ENCODE data around the gene TPCN1.
A peak's percentile ranks its signal among the peaks of the same experiment; 100 is the strongest.

Gene TPCN1

GRCh38 chr12:113222730-113223531, 1.7 kb downstream of the TPCN1 start:
- Histone ChIP-seq H3K27ac (ENCODE audit: low read depth, low read length) (peak overlapping the region; percentile 85), H3K36me3 (ENCODE audit: low read length) (no peaks in the 10 kb centered on the region; the same call in 1 of the 2 replicates), H3F3A (ENCODE audit: insufficient read depth) (peaks cover 44% of the 10 kb centered on the region), H3K79me2 (ENCODE audit: insufficient read depth, low read length) (peaks cover 33% of the 10 kb centered on the region), H3K4me3 (ENCODE audit: insufficient read depth, low read length, poor library complexity, severe bottlenecking) (peak overlapping the region; percentile 81), H4K20me1 (ENCODE audit: low read depth, low read length) (no peaks in the 10 kb centered on the region), H2AFZ (ENCODE audit: low read depth, low read length, severe bottlenecking) (no peak overlapping the region), H3K9ac (ENCODE audit: low read length) (peak overlapping the region; percentile 97), H3K9me3 (ENCODE audit: insufficient read depth, low read length) (no peaks in the 10 kb centered on the region), H3K9me2 (replicated peaks; ENCODE audit: insufficient read depth, low read length) (no peaks in the 10 kb centered on the region), H3K27me3 (ENCODE audit: low read length) (no peaks in the 10 kb centered on the region), H3K4me2 (ENCODE audit: low read depth, low read length, poor library complexity, severe bottlenecking) (peak overlapping the region; percentile 77)
- TF ChIP-seq CTCF (IDR thresholded peaks at IDR 0.05; ENCODE audit: insufficient read depth, low read length, poor library complexity, severe bottlenecking) = no peak
- TF ChIP-seq EZH2phosphoT487 (conservative IDR thresholded peaks at IDR 0.05; ENCODE audit: low read length) = no peak

GRCh38 chr12:113224955-113225354, 3.7 kb downstream of the TPCN1 start:
- Histone ChIP-seq H3K4me3 (ENCODE audit: insufficient read depth, low read length, poor library complexity, severe bottlenecking) (no peak overlapping the region), H3K9me3 (ENCODE audit: insufficient read depth, low read length) (no peaks in the 10 kb centered on the region), H3K9me2 (replicated peaks; ENCODE audit: insufficient read depth, low read length) (no peaks in the 10 kb centered on the region), H3K27me3 (ENCODE audit: low read length) (no peaks in the 10 kb centered on the region), H3K36me3 (ENCODE audit: low read length) (no peaks in the 10 kb centered on the region; the same call in 1 of the 2 replicates), H3K4me2 (ENCODE audit: low read depth, low read length, poor library complexity, severe bottlenecking) (no peak overlapping the region), H3K79me2 (ENCODE audit: insufficient read depth, low read length) (peaks cover 31% of the 10 kb centered on the region), H2AFZ (ENCODE audit: low read depth, low read length, severe bottlenecking) (no peak overlapping the region), H3K9ac (ENCODE audit: low read length) (no peak overlapping the region), H3F3A (ENCODE audit: insufficient read depth) (peaks cover 38% of the 10 kb centered on the region), H3K27ac (ENCODE audit: low read depth, low read length) (peak overlapping the region; percentile 85), H4K20me1 (ENCODE audit: low read depth, low read length) (no peaks in the 10 kb centered on the region)
- TF ChIP-seq CTCF (IDR thresholded peaks at IDR 0.05; ENCODE audit: insufficient read depth, low read length, poor library complexity, severe bottlenecking) = no peak
- TF ChIP-seq EZH2phosphoT487 (conservative IDR thresholded peaks at IDR 0.05; ENCODE audit: low read length) = no peak

GRCh38 chr12:113226696-113227568, 5.7 kb downstream of the TPCN1 start:
- Histone ChIP-seq H4K20me1 (ENCODE audit: low read depth, low read length) (no peaks in the 10 kb centered on the region), H3K36me3 (ENCODE audit: low read length) (peaks cover 11% of the 10 kb centered on the region), H3K4me2 (ENCODE audit: low read depth, low read length, poor library complexity, severe bottlenecking) (no peak overlapping the region), H3K4me3 (ENCODE audit: insufficient read depth, low read length, poor library complexity, severe bottlenecking) (no peak overlapping the region), H3K27ac (ENCODE audit: low read depth, low read length) (peak overlapping the region; percentile 19; the same call in 1 of the 2 replicates), H3K27me3 (ENCODE audit: low read length) (no peaks in the 10 kb centered on the region), H3K9me2 (replicated peaks; ENCODE audit: insufficient read depth, low read length) (no peaks in the 10 kb centered on the region), H2AFZ (ENCODE audit: low read depth, low read length, severe bottlenecking) (no peak overlapping the region), H3K79me2 (ENCODE audit: insufficient read depth, low read length) (peaks cover 22% of the 10 kb centered on the region), H3K9ac (ENCODE audit: low read length) (no peak overlapping the region), H3F3A (ENCODE audit: insufficient read depth) (peaks cover 36% of the 10 kb centered on the region), H3K9me3 (ENCODE audit: insufficient read depth, low read length) (no peaks in the 10 kb centered on the region)
- TF ChIP-seq EZH2phosphoT487 (conservative IDR thresholded peaks at IDR 0.05; ENCODE audit: low read length) = no peak
- no peak for TF ChIP-seq CTCF (IDR thresholded peaks at IDR 0.05; ENCODE audit: insufficient read depth, low read length, poor library complexity, severe bottlenecking)
